Nephron progenitor cell (in vitro differentiated cells): Measurements from ENCODE around the gene LAMB4.

Source experiments
- DNase-seq: peaks from one replicate; pipeline ENCODE4 v3.0.0; 2021
- H3K27ac Mint-ChIP-seq: 2 replicates; pipeline ENCODE4 v1.8.0; 2021; ENCODE audit warnings: mild to moderate bottlenecking, moderate library complexity, mixed read lengths
- H3K27me3 Mint-ChIP-seq: 2 replicates; pipeline ENCODE4 v1.8.0; 2021; ENCODE audit warnings: mild to moderate bottlenecking, low read depth, mixed read lengths; ENCODE audit not compliant: poor library complexity
- H3K36me3 Mint-ChIP-seq: 2 replicates; pipeline ENCODE4 v1.8.0; 2021; ENCODE audit warnings: low read depth, mixed read lengths
- H3K4me1 Mint-ChIP-seq: 2 replicates; pipeline ENCODE4 v1.8.0; 2021; ENCODE audit warnings: mixed read lengths
- H3K4me3 Mint-ChIP-seq: 2 replicates; pipeline ENCODE4 v1.8.0; 2021; ENCODE audit warnings: mild to moderate bottlenecking, moderate library complexity, mixed read lengths
- H3K9me3 Mint-ChIP-seq: 2 replicates; pipeline ENCODE4 v1.8.0; 2021; ENCODE audit warnings: mild to moderate bottlenecking, moderate library complexity, mixed read lengths
- CTCF ChIP-seq: fragments of 200-600 bp; sonication (generic); IDR thresholded peaks from 2 replicates; pipeline ENCODE4 v1.5.0; 2021; ENCODE audit warnings: antibody characterized with exemption

The LAMB4 gene

GRCh38 chr7:107980171-107980570 is 150.0 kb downstream of the LAMB4 start:
- no peak for TF ChIP-seq CTCF
- DNase-seq = no peak
- H3K36me3 Mint-ChIP-seq = peaks cover 67% of the 10 kb centered on the region
- no peaks in the 10 kb centered on the region for H3K9me3 Mint-ChIP-seq
- peaks cover 4% of the 10 kb centered on the region for H3K27me3 Mint-ChIP-seq
- no peak overlapping the region for H3K4me3 Mint-ChIP-seq
- H3K27ac Mint-ChIP-seq = no peak overlapping the region
- H3K4me1 Mint-ChIP-seq = no peaks in the 10 kb centered on the region

- Mint-ChIP-seq H3K9me3 (no peaks in the 10 kb centered on the region), H3K27ac (no peak overlapping the region), H3K4me3 (no peak overlapping the region), H3K36me3 (peaks cover 66% of the 10 kb centered on the region), H3K27me3 (peaks cover under 1% of the 10 kb centered on the region), H3K4me1 (no peaks in the 10 kb centered on the region)
- no peak for TF ChIP-seq CTCF
- no peak for DNase-seq
Observed at GRCh38 chr7:107978815-107979408, 151.2 kb downstream of the LAMB4 start.

- no peak for DNase-seq
- no peaks in the 10 kb centered on the region for H3K4me1 Mint-ChIP-seq
- peaks cover 69% of the 10 kb centered on the region for H3K36me3 Mint-ChIP-seq
- no peak overlapping the region for H3K27ac Mint-ChIP-seq
- no peak for TF ChIP-seq CTCF
- H3K27me3 Mint-ChIP-seq = no peaks in the 10 kb centered on the region
- H3K4me3 Mint-ChIP-seq = no peak overlapping the region
- no peaks in the 10 kb centered on the region for H3K9me3 Mint-ChIP-seq
Observed at GRCh38 chr7:107977048-107977447, 153.1 kb downstream of the LAMB4 start.

- TF ChIP-seq CTCF = no peak
- H3K36me3 Mint-ChIP-seq = peaks cover 69% of the 10 kb centered on the region
- H3K4me1 Mint-ChIP-seq = peaks cover 1% of the 10 kb centered on the region
- DNase-seq = no peak
- H3K27me3 Mint-ChIP-seq = no peaks in the 10 kb centered on the region
- H3K27ac Mint-ChIP-seq = peak overlapping the region; percentile 62
- no peak overlapping the region for H3K4me3 Mint-ChIP-seq
- no peaks in the 10 kb centered on the region for H3K9me3 Mint-ChIP-seq
Observed at GRCh38 chr7:107976620-107977019, 153.5 kb downstream of the LAMB4 start.

GRCh38 chr7:107975394-107976013 is 154.7 kb downstream of the LAMB4 start:
- peaks cover 72% of the 10 kb centered on the region for H3K36me3 Mint-ChIP-seq
- no peak overlapping the region for H3K4me3 Mint-ChIP-seq
- no peaks in the 10 kb centered on the region for H3K27me3 Mint-ChIP-seq
- no peak for DNase-seq
- peak overlapping the region; percentile 68 for H3K27ac Mint-ChIP-seq
- H3K4me1 Mint-ChIP-seq = peaks cover 6% of the 10 kb centered on the region
- no peak for TF ChIP-seq CTCF
- no peaks in the 10 kb centered on the region for H3K9me3 Mint-ChIP-seq

GRCh38 chr7:107973861-107974260 is 156.3 kb downstream of the LAMB4 start:
- Mint-ChIP-seq H3K27ac (no peak overlapping the region), H3K9me3 (no peaks in the 10 kb centered on the region), H3K27me3 (no peaks in the 10 kb centered on the region), H3K4me3 (no peak overlapping the region), H3K36me3 (peaks cover 77% of the 10 kb centered on the region), H3K4me1 (peaks cover 6% of the 10 kb centered on the region)
- DNase-seq = no peak
- TF ChIP-seq CTCF = no peak
